ENCODE results near the gene CCDC157.

GRCh38 chr22:30396871-30397655 lies 40.3 kb downstream of the CCDC157 start, which contains the start of gene SEC14L2:
- TF ChIP-seq CTCF (IDR thresholded peaks at IDR 0.05 in 2 of 3, conservative IDR thresholded peaks at IDR 0.05 in 1 of 3; ENCODE audit: control insufficient read depth in 2 of 3, extremely low read depth in 1 of 3, insufficient read depth in 1 of 3, low read depth in 3 of 3, low read length in 3 of 3) (no peak), KDM1A (IDR thresholded peaks at IDR 0.05; ENCODE audit: borderline replicate concordance) (no peak), SP1 (IDR thresholded peaks at IDR 0.05; ENCODE audit: low read depth, low read length) (no peak), JUND (IDR thresholded peaks at IDR 0.05; ENCODE audit: low read depth, low read length) (no peak), RFX5 (IDR thresholded peaks at IDR 0.05; ENCODE audit: low read depth, low read length) (no peak), POLR2AphosphoS5 (IDR thresholded peaks at IDR 0.05; ENCODE audit: low read length) (no peak), RCOR1 (conservative IDR thresholded peaks at IDR 0.05; ENCODE audit: low read depth, low read length) (no peak), ETV6 (conservative IDR thresholded peaks at IDR 0.05 in 1 of 2, IDR thresholded peaks at IDR 0.05 in 1 of 2; ENCODE audit: borderline replicate concordance in 1 of 2, low read depth in 1 of 2) (no peak), RAD51 (IDR thresholded peaks at IDR 0.05) (no peak)
- TF ChIP-seq, protein P1, sequence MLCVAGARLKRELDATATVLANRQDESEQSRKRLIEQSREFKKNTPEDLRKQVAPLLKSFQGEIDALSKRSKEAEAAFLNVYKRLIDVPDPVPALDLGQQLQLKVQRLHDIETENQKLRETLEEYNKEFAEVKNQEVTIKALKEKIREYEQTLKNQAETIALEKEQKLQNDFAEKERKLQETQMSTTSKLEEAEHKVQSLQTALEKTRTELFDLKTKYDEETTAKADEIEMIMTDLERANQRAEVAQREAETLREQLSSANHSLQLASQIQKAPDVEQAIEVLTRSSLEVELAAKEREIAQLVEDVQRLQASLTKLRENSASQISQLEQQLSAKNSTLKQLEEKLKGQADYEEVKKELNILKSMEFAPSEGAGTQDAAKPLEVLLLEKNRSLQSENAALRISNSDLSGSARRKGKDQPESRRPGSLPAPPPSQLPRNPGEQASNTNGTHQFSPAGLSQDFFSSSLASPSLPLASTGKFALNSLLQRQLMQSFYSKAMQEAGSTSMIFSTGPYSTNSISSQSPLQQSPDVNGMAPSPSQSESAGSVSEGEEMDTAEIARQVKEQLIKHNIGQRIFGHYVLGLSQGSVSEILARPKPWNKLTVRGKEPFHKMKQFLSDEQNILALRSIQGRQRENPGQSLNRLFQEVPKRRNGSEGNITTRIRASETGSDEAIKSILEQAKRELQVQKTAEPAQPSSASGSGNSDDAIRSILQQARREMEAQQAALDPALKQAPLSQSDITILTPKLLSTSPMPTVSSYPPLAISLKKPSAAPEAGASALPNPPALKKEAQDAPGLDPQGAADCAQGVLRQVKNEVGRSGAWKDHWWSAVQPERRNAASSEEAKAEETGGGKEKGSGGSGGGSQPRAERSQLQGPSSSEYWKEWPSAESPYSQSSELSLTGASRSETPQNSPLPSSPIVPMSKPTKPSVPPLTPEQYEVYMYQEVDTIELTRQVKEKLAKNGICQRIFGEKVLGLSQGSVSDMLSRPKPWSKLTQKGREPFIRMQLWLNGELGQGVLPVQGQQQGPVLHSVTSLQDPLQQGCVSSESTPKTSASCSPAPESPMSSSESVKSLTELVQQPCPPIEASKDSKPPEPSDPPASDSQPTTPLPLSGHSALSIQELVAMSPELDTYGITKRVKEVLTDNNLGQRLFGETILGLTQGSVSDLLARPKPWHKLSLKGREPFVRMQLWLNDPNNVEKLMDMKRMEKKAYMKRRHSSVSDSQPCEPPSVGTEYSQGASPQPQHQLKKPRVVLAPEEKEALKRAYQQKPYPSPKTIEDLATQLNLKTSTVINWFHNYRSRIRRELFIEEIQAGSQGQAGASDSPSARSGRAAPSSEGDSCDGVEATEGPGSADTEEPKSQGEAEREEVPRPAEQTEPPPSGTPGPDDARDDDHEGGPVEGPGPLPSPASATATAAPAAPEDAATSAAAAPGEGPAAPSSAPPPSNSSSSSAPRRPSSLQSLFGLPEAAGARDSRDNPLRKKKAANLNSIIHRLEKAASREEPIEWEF (IDR thresholded peaks at IDR 0.05; ENCODE audit: insufficient replicate concordance, low read depth, low read length), result no peak
- TF ChIP-seq, protein P2, sequence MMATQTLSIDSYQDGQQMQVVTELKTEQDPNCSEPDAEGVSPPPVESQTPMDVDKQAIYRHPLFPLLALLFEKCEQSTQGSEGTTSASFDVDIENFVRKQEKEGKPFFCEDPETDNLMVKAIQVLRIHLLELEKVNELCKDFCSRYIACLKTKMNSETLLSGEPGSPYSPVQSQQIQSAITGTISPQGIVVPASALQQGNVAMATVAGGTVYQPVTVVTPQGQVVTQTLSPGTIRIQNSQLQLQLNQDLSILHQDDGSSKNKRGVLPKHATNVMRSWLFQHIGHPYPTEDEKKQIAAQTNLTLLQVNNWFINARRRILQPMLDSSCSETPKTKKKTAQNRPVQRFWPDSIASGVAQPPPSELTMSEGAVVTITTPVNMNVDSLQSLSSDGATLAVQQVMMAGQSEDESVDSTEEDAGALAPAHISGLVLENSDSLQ (IDR thresholded peaks at IDR 0.05), result no peak
- TF ChIP-seq, protein P3, sequence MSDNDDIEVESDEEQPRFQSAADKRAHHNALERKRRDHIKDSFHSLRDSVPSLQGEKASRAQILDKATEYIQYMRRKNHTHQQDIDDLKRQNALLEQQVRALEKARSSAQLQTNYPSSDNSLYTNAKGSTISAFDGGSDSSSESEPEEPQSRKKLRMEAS (IDR thresholded peaks at IDR 0.05; ENCODE audit: low read depth, low read length), result no peak
